HG03565 (cell line): ENCODE results near the gene NSG1.

Source experiments
- ATAC-seq: cut with Tn5 transposase; IDR thresholded peaks from one replicate; pipeline ENCODE4 v1.9.1; 2021; ENCODE audit warnings: mild to moderate bottlenecking, moderate library complexity; ENCODE audit not compliant: unreplicated experiment

The NSG1 gene

DNA sequence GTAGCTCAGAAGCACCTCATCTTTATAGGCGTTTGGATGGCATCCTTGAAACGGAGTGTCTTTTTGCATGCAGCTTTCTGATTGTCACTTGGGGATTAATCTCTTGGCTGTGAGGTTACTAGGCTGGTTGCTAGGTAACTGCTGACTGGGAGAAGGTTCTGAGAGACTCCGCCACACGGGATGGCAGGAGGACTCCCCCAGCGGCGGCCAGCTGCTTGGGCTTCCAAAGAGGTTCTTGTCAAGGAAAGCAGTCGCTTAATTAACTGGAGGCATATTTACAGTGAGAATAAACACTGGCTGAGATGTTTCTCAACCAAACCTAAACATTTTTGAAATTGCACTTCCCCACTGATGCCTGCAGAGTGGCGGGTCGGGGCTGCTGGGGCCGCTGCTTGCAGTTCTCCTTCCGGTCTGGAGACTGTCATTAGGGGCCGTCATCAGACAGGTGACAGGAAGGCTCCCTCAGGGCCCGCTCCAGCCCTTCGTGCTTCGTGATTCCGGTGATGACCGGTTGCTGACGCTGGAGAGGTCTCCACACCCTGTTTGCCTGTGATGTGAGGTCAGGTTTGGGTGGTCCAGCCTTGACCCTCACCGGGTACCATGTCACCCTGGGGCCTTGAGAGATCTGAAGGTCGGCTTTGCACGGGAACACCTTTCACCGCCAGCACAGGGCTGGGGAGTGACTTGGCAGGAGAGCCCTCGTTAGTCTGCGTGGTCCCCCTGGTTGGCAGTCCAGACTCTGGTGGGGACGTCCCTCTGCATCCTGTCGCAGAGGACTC lies 9.1 kb downstream of the NSG1 start:
- no peak for ATAC-seq

DNA sequence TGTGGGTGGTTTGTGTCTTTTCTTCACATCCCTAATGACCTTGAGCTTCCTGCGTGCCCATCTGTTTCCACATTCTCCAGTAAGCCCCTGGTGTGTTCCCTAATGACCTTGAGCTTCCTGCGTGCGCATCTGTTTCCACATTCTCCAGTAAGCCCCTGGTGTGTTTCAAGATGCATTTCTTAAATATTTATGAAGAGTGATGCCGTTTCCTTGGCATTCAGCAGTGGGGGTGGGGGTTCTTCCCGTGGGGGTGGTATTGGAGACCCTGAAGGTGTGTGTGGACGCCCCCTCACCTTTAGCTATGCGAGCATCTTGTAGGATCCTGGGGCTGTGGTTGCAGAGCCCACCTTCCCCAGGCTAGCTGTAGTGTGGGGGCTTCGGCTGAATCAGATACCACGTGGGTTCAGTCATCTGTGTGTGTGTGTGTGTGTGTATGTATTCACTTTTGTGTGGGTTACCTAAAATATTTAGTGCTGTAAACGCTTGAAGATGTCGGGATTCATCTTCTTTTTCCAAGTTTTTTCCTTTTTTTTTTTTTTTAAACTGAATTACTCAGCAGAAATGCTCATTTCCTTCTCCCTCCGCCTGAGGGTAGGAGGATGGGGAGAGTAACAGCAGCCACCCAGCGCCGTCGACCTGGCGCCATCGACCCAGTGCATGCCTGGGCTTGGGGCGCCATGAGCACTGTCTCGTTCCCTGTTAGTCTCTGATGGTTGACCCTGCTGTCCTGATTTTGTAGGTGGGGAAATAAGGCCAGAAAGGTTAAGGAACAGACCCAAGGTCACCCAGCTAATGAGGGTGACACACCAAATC lies 9.9 kb downstream of the NSG1 start:
- no peak for ATAC-seq

GRCh38 chr4:4397441-4397819 lies 10.5 kb downstream of the NSG1 start:
- ATAC-seq, result no peak

DNA sequence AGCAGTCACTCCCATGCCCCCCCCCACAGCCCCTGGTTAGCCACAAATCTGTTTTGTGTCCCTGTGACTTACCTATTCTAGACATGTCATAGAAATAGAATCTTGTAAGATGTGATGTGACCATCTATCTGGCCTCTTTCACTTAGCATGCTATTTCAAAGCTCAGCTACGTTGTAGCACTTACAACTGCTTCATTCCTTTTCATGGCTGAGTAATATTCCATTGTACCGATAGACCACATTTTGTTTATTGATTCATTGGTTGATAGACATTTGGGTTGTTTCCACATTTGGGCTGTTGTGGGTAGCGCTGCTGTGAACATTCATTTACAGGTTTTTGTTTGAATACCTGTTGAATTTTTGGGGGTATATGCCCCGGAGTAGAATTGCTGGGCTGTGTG lies 11.5 kb downstream of the NSG1 start:
- no peak for ATAC-seq

DNA sequence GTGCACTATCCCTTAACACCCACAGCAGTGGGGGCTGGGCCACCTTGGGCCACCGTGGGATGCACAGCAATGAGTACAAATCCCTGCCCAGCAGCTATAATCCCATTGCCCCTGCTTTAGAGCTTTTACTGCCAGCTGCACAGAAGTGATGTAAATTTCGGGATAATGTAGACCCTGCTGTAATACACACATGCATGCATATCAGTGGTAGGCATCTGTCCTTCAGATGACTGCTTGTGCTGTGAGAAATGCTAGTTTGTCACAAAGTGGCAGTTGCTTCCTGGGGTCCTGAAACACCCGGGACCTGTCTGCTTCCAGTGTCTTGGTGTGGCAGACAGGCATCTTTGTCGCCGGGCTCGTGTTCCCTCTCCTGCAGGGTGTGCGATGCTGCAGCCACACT lies 14.1 kb downstream of the NSG1 start:
- no peak for ATAC-seq

DNA sequence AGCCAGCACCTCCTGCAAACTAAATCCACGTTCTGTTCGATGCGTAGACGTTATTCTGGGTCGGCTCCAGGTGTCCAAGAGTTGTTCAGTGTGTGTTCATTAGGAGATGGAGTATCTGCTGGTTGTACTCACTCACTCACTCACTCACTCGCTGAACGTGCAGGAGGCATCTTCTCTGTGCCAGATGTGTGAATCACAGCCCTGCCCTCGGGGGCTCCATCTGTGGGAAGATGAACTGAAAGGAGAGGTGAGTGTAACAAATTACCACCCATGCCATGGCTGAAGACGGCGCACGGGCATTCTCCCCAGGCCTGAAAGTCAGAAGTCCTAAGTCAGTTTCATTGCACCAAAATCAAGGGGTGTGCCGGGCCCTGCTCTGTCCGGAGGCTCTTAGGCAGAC lies 16.1 kb downstream of the NSG1 start:
- no peak for ATAC-seq

GRCh38 chr4:4405358-4405962 lies 18.6 kb downstream of the NSG1 start:
- ATAC-seq, result no peak

GRCh38 chr4:4406455-4407298 lies 19.8 kb downstream of the NSG1 start:
- ATAC-seq, result no peak

DNA sequence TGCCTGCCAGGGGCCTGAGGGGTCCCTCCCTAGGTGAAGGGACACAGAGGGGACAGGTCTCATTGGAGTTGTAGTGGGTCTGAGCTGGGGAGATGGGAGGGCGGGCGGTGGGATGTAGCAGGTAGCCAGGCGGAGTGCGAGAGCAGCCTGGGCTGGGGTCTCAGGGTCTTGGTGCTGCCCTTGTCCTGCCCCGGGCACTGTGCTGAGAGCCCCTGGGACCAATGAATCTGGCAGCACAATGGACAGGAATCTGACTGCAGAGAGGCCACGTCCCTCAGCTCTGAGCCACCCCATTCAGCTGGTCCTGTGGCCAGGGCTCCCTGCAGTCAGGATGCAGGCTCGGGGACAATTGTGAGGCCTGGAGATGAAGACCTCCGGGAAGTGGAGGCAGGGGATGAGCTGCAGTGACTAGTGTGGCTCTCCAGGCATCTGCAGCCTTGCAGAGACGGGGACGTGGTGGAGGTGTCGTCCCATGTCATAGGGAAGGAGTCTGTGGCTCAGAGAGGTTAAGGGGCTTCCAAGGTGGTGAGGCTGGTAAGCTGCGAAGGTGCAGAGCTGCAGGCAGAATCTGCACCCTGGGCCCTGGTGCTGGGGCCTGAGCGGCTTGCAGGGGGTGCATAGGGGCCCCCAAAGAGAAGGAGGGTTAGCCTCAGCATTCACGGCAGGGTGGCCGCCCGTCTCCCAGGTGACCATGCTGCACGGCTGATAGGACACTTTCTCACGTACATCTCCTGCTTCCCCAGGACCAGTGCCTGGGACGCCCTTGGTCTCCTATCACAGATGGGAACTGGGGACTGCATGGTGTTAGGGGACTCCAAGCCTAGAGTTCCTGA lies 20.6 kb downstream of the NSG1 start:
- no peak for ATAC-seq

- ATAC-seq, result no peak
Measured at GRCh38 chr4:4408132-4408523, 21.2 kb downstream of the NSG1 start.

GRCh38 chr4:4408576-4409335 lies 21.9 kb downstream of the NSG1 start:
- no peak for ATAC-seq

DNA sequence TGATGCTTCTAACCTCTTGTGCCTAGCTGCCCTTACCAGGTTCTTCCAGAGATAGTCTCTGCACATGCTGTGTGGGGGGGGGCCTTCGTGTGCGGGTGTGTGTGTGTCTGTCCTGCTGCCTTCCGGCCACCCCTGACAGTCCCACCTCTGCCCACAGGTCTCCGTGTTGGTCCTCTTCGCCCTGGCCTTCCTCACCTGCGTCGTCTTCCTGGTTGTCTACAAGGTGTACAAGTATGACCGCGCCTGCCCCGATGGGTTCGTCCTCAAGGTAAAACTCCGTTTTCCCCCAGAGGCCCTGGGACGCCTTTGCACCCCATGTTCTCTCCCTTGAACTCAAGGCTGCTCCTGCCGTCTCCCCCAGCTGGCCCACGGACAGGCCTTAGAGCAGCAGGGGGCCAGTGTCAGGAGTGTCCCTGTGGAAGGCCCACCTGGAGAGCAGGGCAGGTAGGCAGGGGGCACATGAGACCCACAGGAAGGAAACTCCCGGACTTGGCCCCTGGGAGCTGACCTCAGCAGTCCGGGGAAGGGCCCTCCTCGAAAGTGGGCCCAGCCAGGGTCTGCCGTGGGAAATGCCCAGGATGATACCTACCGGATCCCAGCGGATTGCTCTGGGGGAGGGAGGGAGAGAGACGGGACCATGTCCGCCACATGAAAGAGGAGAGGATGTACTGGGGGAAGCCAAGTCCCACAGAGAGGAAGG lies 22.7 kb downstream of the NSG1 start:
- ATAC-seq, result no peak

- ATAC-seq, result no peak
Measured at GRCh38 chr4:4410271-4410670, 23.4 kb downstream of the NSG1 start.

- ATAC-seq, result no peak
Measured at GRCh38 chr4:4411906-4412305, 25.0 kb downstream of the NSG1 start.

GRCh38 chr4:4412641-4413372 lies 25.9 kb downstream of the NSG1 start:
- ATAC-seq, result no peak

GRCh38 chr4:4413373-4413725 lies 26.4 kb downstream of the NSG1 start:
- no peak for ATAC-seq

- no peak for ATAC-seq
Measured at GRCh38 chr4:4413806-4414205, 26.9 kb downstream of the NSG1 start.

- ATAC-seq, result no peak
Measured at GRCh38 chr4:4415107-4415805, 28.4 kb downstream of the NSG1 start.
